GM20000 (cell line): Measurements from ENCODE around the gene TMEM187.
A peak's percentile ranks its signal among the peaks of the same experiment; 100 is the strongest.

ENCODE experiments used
- DNase-seq: peaks from one replicate; pipeline ENCODE4 v3.0.0; 2012; ENCODE audit warnings: low spot score
- CTCF ChIP-seq: IDR thresholded peaks from 2 replicates; pipeline ENCODE4 v1.5.1; 2012; ENCODE audit warnings: mild to moderate bottlenecking, control low read depth; ENCODE audit errors: extremely low read depth, missing control alignments

TMEM187 gene

GRCh38 chrX:153953342-153953830 is 19.2 kb upstream of the TMEM187 start:
- TF ChIP-seq CTCF, result peak; percentile 72
- DNase-seq, result peak; percentile 86

DNA sequence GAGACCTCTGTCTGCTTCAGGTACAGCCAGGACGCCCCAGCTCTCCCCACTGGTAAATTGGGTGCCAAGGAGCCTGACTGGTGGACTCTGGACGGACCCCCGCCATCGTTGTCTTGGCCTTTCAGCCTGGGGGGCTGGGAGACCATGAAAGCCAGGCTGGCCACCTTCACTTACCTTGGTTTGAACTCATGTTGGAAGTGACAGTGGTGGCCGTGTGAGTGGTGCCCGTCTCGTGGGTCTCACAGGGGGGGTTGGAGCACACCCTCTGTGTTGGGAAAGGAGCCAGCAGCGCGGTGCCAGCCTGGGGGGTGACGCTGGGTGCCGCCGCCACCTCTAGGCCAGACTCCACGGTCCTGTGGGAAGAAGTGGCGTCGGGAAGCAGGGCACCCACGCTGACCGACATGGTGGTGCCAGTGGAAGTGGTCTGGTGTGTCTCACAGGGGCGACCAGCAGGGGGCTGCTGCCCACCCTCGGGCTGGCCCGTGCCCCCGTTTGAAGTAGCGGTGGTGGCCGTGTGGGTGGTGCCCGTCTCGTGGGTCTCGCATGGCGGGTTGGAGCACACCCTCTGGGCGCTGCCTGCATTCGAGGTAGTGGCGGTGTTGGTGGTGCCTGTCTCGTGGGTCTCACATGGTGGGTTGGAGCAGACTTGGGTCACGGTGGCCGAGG is 18.5 kb upstream of the TMEM187 start:
- DNase-seq, result no peak
- no peak for TF ChIP-seq CTCF

DNA sequence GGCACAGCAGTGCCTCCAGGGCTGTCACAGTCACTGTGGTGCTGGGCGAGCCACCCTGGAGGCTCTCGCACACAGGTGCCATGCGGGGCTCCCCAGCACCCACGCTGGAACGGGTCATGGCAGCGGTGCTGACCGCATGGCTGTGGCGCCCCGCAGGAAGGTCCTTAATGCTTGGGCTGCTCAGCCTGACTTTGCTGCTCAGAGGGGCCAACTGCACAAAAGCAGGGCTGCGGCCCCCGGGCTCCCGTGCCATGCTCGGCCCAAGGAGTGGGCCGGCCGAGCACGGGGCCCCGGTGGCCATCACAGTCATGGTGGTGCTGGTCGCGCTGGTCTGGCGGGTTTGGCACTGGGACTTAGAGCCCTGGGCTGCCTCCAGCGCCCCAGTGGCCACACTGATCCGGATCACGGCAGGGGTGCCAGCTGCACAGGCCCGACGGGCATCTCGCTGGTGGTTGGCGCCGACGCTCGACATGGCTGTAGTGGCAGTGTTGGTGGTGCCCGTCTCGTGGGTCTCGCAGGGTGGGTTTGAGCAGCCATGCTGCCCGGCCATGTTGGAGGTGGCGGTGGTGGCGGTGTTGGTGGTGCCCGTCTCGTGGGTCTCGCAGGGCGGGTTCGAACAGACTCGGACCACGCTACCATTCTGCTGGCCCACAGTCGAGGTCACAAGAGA is 17.9 kb upstream of the TMEM187 start:
- TF ChIP-seq CTCF, result no peak

DNA sequence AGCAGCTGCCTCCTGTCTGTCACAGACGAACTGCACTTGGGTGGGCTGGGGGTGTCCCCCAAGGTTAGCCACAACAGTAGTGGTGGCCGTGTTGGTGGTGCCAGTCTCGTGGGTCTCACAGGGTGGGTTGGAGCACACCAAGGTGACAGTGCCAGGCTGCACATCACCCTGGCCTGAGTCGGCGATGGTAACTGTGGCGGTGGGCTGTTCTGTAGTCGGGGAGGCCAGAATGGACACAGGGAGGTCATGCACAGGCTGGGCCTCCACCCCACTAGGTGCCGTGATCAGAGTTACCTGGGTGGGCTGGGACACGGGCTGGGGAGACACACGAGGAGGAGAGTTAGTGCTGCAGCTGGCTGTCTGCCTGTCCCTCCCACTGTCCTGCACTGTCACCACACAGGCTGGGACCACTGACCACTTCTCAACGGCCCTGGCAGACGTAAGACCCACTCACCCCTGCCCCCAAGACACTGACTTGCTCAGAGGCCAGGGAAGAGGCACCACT is 17.3 kb upstream of the TMEM187 start:
- no peak for TF ChIP-seq CTCF
- DNase-seq, result no peak

More for the DNA sequence above, 17.9 kb upstream of the TMEM187 start:
- no peak for DNase-seq

DNA sequence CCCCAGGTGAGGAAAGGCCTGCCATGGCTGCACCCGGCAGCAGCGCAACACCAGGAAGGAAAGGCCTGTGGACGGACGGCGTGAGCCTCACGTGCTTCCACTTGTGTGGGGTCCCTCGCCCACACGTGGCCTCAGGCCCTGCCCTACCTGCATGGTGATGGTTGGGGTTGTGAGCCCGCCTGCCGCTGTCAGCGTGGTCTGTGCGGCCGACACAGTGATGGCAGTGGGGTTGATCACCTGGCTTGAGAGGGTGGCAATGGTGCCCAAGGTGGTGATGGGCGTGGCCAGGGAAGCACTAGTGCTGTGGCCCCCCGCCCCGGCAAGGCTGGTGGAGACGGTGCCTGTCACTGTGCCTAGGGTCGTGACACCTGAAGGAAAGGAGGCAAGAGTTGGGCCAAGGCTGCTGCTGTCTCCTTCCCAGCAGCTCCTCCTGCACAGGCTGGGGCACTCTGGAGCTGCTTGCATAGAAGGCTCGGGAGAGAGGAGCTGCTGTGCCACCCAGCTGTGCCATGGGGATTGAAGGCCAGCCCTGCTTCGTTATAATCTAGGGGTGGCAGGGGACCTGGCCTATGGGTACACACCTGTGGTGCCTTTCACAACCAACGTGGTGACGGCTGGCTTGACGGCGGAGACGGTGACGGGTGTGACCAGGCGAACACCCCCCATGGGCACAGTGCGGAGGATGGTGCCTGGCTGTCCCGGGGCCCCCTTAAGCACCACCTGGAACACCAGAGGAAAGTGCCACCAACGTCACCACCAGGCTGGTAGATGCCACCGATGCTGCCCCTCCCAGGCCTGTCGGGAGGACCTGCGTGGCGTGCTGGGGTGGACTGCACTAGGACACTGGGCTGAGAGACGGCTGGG is 16.3 kb upstream of the TMEM187 start:
- no peak for DNase-seq
- no peak for TF ChIP-seq CTCF

GRCh38 chrX:153957224-153957623 is 15.3 kb upstream of the TMEM187 start:
- TF ChIP-seq CTCF, result no peak
- DNase-seq, result no peak

- no peak for TF ChIP-seq CTCF
Observed at GRCh38 chrX:153958605-153959004, 13.9 kb upstream of the TMEM187 start.

More at GRCh38 chrX:153958605-153959004, 13.9 kb upstream of the TMEM187 start:
- no peak for DNase-seq
